ENCODE data around the gene ZNF618.

DNA sequence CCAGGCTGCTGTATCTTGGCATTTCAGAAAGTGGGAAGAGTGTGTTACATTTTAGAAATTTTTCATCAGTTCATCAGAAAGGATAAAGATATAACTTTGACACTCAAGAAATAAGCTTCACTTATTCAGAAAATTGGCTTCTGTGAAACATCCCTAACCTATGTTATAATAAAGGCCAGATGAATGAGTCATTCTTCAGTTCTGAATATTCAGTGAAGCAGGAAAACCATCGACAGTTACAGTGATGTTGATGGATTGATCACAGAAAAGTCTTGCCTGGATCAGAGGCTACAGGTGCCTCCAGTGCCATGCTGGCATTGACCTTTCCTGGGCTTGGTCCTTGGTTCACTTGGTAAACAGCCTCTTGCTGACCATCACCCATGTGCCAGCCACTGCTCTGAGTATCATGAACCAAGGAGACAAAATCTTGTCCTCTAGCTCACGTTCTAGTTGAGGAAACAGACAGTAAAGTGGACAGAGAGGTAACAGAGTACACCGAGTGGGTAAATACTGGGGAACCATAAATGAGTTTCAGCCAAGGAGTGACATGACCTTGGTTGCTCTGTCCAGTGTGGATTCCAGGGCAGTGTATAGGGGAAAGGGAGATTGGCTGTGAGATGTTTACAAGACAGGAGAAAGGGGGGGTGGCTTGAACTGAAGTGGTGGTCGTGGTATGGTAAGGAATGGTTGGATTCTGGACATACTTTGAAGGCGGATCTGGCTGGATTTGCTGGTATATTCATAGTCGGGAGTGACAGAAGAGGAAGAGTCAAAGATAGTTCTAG is 103.4 kb downstream of the ZNF618 start:
- no peak for TF ChIP-seq POLR2A (IDR thresholded peaks at IDR 0.05)
- TF ChIP-seq EP300 (IDR thresholded peaks at IDR 0.05): no peak

Measured in ovary (tissue), 1 donor.